CD4-positive, alpha-beta T cell treated with Interleukin-17A for 4 hours (primary cell): ENCODE data around the gene TMEM170B.

Experiments
- DNase-seq: peaks from one replicate; pipeline ENCODE4 v3.0.0-alpha.2; 2020; ENCODE audit warnings: mixed read lengths

The TMEM170B gene

DNA sequence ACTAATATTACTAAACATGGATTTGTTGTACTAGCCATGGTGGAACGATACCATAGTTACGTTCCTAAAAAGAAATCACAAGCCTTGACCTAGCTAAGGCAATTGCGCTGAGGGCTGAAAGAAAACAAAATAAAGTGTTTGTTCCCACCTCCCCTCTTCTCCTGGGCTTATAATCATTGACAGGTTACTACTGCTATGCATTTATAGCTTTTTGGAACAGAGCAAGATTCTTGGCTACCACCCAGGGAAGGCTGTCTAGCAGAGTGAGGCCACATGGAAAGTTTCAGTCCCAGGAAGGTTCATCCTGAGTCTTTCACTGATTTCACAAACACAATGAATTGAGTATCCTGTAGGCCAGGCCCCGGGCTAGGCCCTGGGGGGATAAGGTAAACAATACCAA is 84.6 kb downstream of the TMEM170B start:
- no peak for DNase-seq

DNA sequence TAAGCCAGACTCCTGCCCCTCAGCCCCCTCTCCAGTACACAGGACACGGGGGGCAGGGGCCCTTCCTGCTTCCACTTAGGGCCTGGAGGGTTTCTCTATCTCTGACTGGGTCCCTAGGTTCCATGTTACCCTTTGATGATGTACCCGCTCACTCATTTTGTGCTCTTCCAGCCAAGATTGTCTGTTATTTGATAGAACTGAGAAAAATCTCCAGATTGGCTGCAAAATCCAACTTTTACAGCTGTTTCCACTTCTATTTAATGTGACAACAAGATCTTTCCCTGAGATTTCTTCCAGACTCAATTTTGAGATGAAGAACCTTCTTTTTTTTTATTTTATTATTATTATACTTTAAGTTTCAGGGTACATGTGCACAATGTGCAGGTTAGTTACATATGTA is 85.7 kb downstream of the TMEM170B start:
- DNase-seq, result no peak

DNA sequence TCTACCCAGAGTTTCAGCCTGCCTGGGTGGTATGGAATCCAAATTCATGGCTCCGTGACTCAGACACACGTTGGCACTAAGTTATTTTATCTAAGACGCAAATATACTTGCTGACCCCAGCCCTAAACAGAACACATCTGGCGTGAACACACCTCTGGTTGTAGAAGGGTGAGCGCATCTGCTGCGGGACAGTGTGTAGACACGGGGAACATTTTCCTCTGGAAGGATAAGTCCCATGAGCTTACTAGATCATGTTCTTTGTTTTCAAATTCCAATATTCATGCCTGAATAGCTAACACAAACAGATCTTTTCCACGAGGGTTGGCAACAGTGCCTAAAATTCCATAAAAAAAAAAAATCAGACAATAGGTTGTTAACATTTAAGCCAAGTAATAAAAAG is 87.8 kb downstream of the TMEM170B start:
- no peak for DNase-seq

DNA sequence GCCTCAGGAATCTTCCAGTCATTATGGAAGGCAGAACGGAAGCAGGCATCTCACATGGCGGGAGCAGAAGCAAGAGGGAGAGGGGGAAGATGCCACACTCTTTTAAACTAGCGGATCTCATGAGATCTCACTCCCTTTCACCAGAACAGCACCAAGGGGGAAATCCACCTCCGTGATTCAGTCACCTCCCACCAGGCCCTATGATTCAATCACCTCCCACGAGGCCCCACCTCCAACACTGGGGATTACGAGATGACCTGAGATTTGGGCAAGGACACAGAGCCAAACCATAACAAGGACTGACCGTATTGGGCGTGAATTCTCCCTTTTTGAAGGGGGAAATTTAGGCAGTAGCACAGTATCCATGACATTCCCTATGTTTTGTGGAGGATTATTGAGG is 88.8 kb downstream of the TMEM170B start:
- no peak for DNase-seq

DNA sequence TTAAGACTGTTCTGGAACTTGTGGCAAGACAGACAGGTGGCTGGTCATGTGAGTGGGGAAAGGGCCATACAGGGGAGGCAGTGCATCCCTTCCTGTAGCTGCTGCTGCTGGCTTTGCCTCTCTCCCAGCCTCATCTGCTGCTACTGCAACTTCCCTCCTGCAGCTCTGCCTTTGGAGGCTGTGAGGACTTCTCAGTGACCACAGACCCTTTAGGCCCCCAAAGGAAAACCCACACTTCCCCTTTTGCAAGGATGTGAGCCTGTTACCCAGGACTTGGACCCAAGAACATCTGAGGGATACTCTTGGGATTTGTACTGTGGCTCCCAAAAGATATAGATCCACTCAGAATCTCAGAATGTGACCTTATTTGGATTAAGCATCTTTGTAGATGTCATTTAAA is 91.0 kb downstream of the TMEM170B start:
- DNase-seq, result no peak

DNA sequence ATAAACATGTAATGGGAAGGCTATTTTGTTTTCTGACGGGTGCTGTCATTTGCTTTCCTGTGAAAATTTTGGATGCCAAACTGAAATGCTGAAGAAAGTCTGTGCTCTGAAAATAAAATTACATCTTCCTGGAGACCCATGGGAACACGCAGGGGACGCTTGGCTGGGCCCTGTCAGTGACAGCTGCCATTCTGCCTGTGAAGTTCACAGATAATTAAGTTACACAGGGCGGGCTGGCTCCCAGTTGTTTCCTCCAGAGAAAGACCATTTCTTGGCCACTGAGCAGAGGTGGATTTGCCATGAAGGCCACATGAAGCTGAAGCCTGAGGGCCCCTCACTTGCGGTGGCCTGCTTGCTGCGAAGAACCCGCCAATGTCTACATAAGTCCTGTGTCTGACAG is 93.5 kb downstream of the TMEM170B start:
- DNase-seq, result no peak

DNA sequence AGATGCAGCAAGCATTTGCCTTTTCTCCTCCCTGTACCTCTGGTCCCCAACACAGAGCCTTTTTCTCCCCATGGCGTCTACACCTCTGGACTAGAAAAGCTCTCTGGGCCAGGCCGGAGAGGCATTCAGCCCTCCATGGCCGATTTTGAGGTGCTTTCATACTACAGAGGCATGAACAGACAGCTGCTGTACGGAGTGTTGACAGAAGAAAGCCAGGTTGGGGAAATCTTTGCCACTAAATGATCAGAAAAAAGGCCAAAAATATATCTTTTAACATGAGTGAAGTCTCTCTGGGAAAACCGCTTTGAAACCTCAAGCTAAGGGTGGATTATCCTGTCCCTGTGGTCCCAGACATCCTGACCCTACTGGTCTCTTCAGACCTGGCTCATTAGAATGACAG is 94.0 kb downstream of the TMEM170B start:
- no peak for DNase-seq

DNA sequence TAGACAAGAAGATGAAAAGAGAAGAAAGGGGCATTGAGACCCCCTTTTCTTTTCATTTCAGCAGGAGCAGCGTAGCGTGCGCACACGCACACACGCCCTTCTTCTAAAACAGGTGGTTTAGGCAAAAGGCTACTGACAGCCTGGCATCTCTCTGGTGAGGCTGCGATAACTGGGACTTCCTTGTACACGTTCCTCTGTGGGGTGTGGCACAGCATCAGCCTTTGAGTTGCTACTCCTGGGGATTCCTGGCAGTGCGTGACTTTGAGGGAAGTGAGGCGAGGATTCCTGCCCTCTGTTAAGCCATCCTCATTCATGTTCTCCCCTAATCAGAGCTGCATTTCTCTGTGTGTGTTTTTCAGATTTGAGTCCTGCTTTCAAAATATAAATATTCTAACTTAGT is 94.7 kb downstream of the TMEM170B start:
- DNase-seq, result no peak

DNA sequence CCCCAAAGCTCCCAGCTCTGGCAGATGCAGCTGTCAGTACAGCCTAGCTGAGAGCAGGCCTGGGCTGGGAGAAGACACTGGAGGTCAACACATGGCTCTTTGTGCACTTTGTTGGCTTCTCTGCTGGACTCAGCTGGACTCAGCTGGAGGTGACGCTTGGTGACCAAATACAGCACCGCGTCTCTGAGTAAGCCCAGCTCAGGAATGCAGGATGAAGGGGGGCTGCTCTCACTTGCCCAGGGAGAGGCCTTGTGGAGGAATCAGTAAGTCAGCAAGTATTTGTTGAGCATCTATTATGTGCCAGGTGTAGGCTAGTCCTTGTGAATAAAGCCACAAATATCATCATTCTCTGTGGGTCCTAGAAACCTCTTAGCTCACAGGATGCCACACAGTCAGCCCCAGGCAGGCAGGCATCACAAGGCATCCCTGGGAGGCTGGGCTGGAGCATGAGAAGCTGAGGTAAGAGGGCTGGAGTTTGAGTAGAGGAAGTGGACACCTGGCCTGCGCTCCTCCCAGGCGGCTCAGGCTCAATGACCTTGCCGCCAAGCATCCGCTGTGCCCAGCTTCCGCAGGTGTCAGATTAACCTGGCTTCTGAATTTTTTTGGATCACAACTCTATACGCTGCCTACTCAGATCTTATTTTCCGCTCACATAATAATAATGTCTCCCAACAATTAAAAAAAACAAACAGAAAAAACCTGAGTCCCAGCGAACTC is 95.4 kb downstream of the TMEM170B start:
- no peak for DNase-seq
